HEK293 (cell line): ENCODE data around the gene TRPC4.

ENCODE experiments used
- CTCF ChIA-PET: fragments of 350-600 bp; formaldehyde crosslinking; extraction: SDS; loops from one replicate; lab custom pipeline; 2021; ENCODE audit warnings: antibody characterized with exemption; lab: Yijun Ruan, JAX
- POLR2A ChIA-PET: fragments of 300-600 bp; formaldehyde crosslinking; extraction: SDS; loops from one replicate; lab custom pipeline; 2020; ENCODE audit warnings: antibody characterized with exemption, inconsistent platforms; lab: Yijun Ruan, JAX
- H3K27ac ChIP-seq: fragments of 200-500 bp; sonication (Bioruptor generic); 2 replicates; pipeline ENCODE4 v1.5.1; 2014; ENCODE audit warnings: low read depth, low read length, control low read depth, inconsistent platforms; ENCODE audit errors: extremely low read depth
- H3K36me3 ChIP-seq, 2 experiments: fragments of 200-500 bp in 1 of 2; sonication (Bioruptor generic) in 1 of 2; 1 replicate in 1 of 2; 2 replicates in 1 of 2; pipeline ENCODE4 v1.5.1; 2014 to 2017; ENCODE audit warnings: inconsistent platforms in 2 of 2, low read length in 2 of 2; ENCODE audit not compliant: control insufficient read depth in 2 of 2, insufficient read depth in 1 of 2
- H3K4me1 ChIP-seq: fragments of 200-500 bp; sonication (Bioruptor generic); 2 replicates; pipeline ENCODE4 v1.5.1; 2014; ENCODE audit warnings: mild to moderate bottlenecking, low read length, inconsistent platforms; ENCODE audit not compliant: control insufficient read depth, insufficient read depth
- H3K4me3 ChIP-seq: 2 replicates; pipeline ENCODE4 v1.5.1; 2011; ENCODE audit warnings: low read depth, mild to moderate bottlenecking, control low read depth, low read length, moderate library complexity
- H3K9me3 ChIP-seq: fragments of 200-500 bp; sonication (Bioruptor generic); 2 replicates; pipeline ENCODE4 v1.5.1; 2014; ENCODE audit warnings: low read depth, low read length, inconsistent platforms; ENCODE audit not compliant: control insufficient read depth, insufficient read depth
- BCL11B ChIP-seq: fragments of 450-650 bp; formaldehyde crosslinking; IDR thresholded peaks from 2 replicates; pipeline ENCODE4 v1.5.1; 2016; ENCODE audit warnings: low read depth, missing biosample characterization, missing genetic modification characterization
- ELK4 ChIP-seq: IDR thresholded peaks from 2 replicates; pipeline ENCODE4 v1.6.1; 2011; ENCODE audit warnings: mild to moderate bottlenecking, low read depth, low read length, borderline replicate concordance
- GLIS1 ChIP-seq: fragments of 450-650 bp; formaldehyde crosslinking; IDR thresholded peaks from 2 replicates; pipeline ENCODE4 v1.5.1; 2016; ENCODE audit warnings: missing biosample characterization, missing genetic modification characterization
- PATZ1 ChIP-seq: fragments of 450-650 bp; formaldehyde crosslinking; IDR thresholded peaks from 2 replicates; pipeline ENCODE4 v1.5.1; 2016; ENCODE audit warnings: missing biosample characterization, missing genetic modification characterization
- SALL2 ChIP-seq: fragments of 450-650 bp; formaldehyde crosslinking; IDR thresholded peaks from 2 replicates; pipeline ENCODE4 v1.5.0; 2017; ENCODE audit warnings: missing biosample characterization, mild to moderate bottlenecking, missing genetic modification characterization, borderline replicate concordance
- ZBTB10 ChIP-seq: fragments of 450-650 bp; formaldehyde crosslinking; IDR thresholded peaks from 2 replicates; pipeline ENCODE4 v1.5.1; 2016; ENCODE audit warnings: missing biosample characterization, missing genetic modification characterization
- ZFP37 ChIP-seq: fragments of 450-650 bp; formaldehyde crosslinking; IDR thresholded peaks from 2 replicates; pipeline ENCODE4 v1.5.1; 2016; ENCODE audit warnings: missing biosample characterization, missing genetic modification characterization
- ZFP41 ChIP-seq: fragments of 450-650 bp; formaldehyde crosslinking; IDR thresholded peaks from 2 replicates; pipeline ENCODE4 v1.5.1; 2016; ENCODE audit warnings: missing biosample characterization, missing genetic modification characterization, borderline replicate concordance
- ZIC2 ChIP-seq: fragments of 450-650 bp; formaldehyde crosslinking; IDR thresholded peaks from 2 replicates; pipeline ENCODE4 v1.5.1; 2016; ENCODE audit warnings: missing biosample characterization, missing genetic modification characterization
- ZNF148 ChIP-seq: fragments of 450-650 bp; formaldehyde crosslinking; IDR thresholded peaks from 2 replicates; pipeline ENCODE4 v1.5.0; 2017; ENCODE audit warnings: missing biosample characterization, missing genetic modification characterization, borderline replicate concordance
- ZNF302 ChIP-seq: fragments of 450-650 bp; formaldehyde crosslinking; IDR thresholded peaks from 2 replicates; pipeline ENCODE4 v1.5.1; 2016; ENCODE audit warnings: missing biosample characterization, missing genetic modification characterization, low read depth
- ZNF354C ChIP-seq: fragments of 450-650 bp; formaldehyde crosslinking; IDR thresholded peaks from 2 replicates; pipeline ENCODE4 v1.5.1; 2016; ENCODE audit warnings: missing biosample characterization, missing genetic modification characterization, low read depth, borderline replicate concordance
- ZNF433 ChIP-seq: fragments of 450-650 bp; formaldehyde crosslinking; IDR thresholded peaks from 2 replicates; pipeline ENCODE4 v1.5.1; 2016; ENCODE audit warnings: missing biosample characterization, missing genetic modification characterization, low read depth
- ZNF473 ChIP-seq: fragments of 450-650 bp; formaldehyde crosslinking; IDR thresholded peaks from 2 replicates; pipeline ENCODE4 v1.5.1; 2017; ENCODE audit warnings: missing biosample characterization, missing genetic modification characterization
- ZNF521 ChIP-seq: fragments of 450-650 bp; formaldehyde crosslinking; IDR thresholded peaks from 2 replicates; pipeline ENCODE4 v1.5.1; 2017; ENCODE audit warnings: missing biosample characterization, mild to moderate bottlenecking, missing genetic modification characterization
- ZNF571 ChIP-seq: fragments of 450-650 bp; formaldehyde crosslinking; IDR thresholded peaks from 2 replicates; pipeline ENCODE4 v1.5.0; 2017; ENCODE audit warnings: missing biosample characterization, missing genetic modification characterization
- ZNF624 ChIP-seq: fragments of 450-650 bp; formaldehyde crosslinking; IDR thresholded peaks from 2 replicates; pipeline ENCODE4 v1.5.1; 2017; ENCODE audit warnings: missing biosample characterization, missing genetic modification characterization
- ZNF76 ChIP-seq: fragments of 450-650 bp; formaldehyde crosslinking; IDR thresholded peaks from 2 replicates; pipeline ENCODE4; 2016; ENCODE audit warnings: low read depth, missing biosample characterization, missing genetic modification characterization, borderline replicate concordance

TRPC4 gene

GRCh38 chr13:37636701-37637100 lies 232.9 kb downstream of the TRPC4 start (continued):
- TF ChIP-seq ELK4 (no peak), ZFP37 (tag by site-specific recombination) (no peak), SALL2 (no peak), GLIS1 (tag by site-specific recombination) (no peak), ZNF148 (tag by site-specific recombination) (no peak), ZFP41 (tag by site-specific recombination) (no peak), ZNF624 (tag by site-specific recombination) (no peak), ZIC2 (tag by site-specific recombination) (no peak), ZNF433 (tag by site-specific recombination) (no peak)

GRCh38 chr13:37632294-37632693 lies 237.3 kb downstream of the TRPC4 start:
- CTCF ChIA-PET = interaction anchor here (1.3 kb wide), 1 partner anchor 9 kb away, joined by 6 read pairs; no protein-coding TSS in a partner anchor
- no peak overlapping the region for H3K27ac ChIP-seq
- POLR2A ChIA-PET = interaction anchor here (0.6 kb wide), 1 partner anchor 1323 kb away, joined by 3 read pairs; no protein-coding TSS in a partner anchor
- TF ChIP-seq ZNF521 = no peak
- no peak for TF ChIP-seq ZBTB10 (tag by site-specific recombination)
- TF ChIP-seq ZNF302 (tag by site-specific recombination) = no peak
- TF ChIP-seq ZNF473 (tag by site-specific recombination) = no peak
- no peak for TF ChIP-seq BCL11B (tag by site-specific recombination)
- no peak for TF ChIP-seq PATZ1
- TF ChIP-seq ZNF571 (tag by site-specific recombination) = no peak
- no peak for TF ChIP-seq ZNF76
- TF ChIP-seq ZNF354C (tag by site-specific recombination) = no peak
- no peaks in the 10 kb centered on the region for H3K4me1 ChIP-seq
- no peaks in the 10 kb centered on the region for H3K9me3 ChIP-seq
- H3K36me3 ChIP-seq = no peaks in the 10 kb centered on the region
- H3K4me3 ChIP-seq = no peak overlapping the region
